ENCODE results near the gene PTPRB. TPM values are rescaled to one million over a fixed set of nuclear protein-coding genes. Genes with fewer than 3 reads are reported as not detected.
A peak's percentile ranks its signal among the peaks of the same experiment; 100 is the strongest.

PTPRB gene
- total and polyA plus RNA-seq, 12 donors: 13.6 to 49.0 (median 36.8) TPM

DNA sequence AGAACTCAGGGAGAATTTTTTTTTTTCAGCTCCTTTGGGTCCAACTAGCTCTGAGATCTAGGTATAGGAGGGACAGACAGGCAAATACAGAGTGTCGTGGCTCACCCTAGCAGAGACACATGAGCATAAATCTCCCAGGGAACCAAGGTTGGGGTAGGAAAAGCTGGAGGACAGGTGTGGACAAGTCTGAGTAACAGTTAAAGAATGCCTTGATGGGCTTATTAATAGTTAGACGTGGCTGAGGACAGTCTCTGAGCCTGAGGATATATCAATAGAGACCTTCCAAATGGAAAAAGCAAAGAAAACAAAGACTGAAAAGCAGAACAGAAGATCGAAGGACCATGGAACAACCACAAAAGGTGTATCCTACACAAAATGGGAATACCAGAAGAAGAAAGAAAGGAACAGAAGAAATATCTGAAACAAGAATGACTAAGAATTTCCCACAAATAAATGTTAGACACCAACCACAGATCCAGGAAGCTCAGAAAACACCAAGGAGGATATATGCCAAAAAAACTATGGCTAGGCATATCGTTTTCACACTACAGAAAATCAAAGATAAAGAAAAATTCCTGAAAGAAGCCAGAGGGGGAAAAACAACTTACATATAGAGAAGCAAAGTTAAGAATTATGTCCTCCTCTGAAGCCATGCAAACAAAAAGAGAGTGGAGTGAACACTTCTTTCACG is 80.9 kb downstream of the PTPRB start:
- H3K9me3 ChIP-seq: no peaks in the 10 kb centered on the region
- ATAC-seq: no peak
- no peak overlapping the region for H3K4me3 ChIP-seq
- H3K36me3 ChIP-seq: peaks cover 0 to 100% (median 5%) of the 10 kb centered on the region in 9 donors
- H3K27me3 ChIP-seq: peaks cover 0 to 4% (median 0%) of the 10 kb centered on the region in 7 donors
- 75 to 76% methylated on average over 5 of the region's 5 CpGs for WGBS, 2 donors
- TF ChIP-seq, protein P1, sequence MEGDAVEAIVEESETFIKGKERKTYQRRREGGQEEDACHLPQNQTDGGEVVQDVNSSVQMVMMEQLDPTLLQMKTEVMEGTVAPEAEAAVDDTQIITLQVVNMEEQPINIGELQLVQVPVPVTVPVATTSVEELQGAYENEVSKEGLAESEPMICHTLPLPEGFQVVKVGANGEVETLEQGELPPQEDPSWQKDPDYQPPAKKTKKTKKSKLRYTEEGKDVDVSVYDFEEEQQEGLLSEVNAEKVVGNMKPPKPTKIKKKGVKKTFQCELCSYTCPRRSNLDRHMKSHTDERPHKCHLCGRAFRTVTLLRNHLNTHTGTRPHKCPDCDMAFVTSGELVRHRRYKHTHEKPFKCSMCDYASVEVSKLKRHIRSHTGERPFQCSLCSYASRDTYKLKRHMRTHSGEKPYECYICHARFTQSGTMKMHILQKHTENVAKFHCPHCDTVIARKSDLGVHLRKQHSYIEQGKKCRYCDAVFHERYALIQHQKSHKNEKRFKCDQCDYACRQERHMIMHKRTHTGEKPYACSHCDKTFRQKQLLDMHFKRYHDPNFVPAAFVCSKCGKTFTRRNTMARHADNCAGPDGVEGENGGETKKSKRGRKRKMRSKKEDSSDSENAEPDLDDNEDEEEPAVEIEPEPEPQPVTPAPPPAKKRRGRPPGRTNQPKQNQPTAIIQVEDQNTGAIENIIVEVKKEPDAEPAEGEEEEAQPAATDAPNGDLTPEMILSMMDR (IDR thresholded peaks at IDR 0.05): no peak
- intact Hi-C loops (cut with DNase I): no loop called here
- peaks cover 0 to 30% (median 13%) of the 10 kb centered on the region in 9 donors for H3K4me1 ChIP-seq
- H3K27ac ChIP-seq: no peak overlapping the region
- no peak for DNase-seq

DNA sequence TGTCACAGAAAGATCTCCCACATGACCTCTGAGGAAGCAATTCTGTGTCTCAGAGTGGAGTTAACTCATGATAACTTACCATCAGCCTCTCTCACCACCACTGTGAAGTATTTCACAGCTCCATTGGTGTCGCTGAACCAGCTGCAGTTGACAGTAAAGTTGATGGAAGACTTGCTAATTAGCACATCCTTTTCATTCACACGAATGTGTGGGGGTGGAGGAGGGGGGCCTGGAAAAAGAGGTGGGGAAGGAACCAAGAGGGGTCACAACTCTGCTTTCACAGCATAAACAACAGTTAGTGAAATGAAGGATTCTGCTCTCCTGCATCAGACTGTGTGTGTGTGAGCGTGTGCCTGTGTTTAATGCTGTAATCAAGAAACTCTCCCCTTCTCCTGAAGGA is 82.1 kb downstream of the PTPRB start:
- H3K36me3 ChIP-seq: peaks cover 0 to 99% (median 5%) of the 10 kb centered on the region in 9 donors
- intact Hi-C loops (cut with DNase I): no loop called here
- no peaks in the 10 kb centered on the region for H3K9me3 ChIP-seq
- ATAC-seq (no peak), DNase-seq (no peak)
- H3K27me3 ChIP-seq: peaks cover 0 to 4% (median 0%) of the 10 kb centered on the region in 7 donors
- TF ChIP-seq, protein P1 (IDR thresholded peaks at IDR 0.05): no peak
- H3K4me3 ChIP-seq: no peak overlapping the region
- H3K4me1 ChIP-seq: peaks cover 0 to 39% (median 19%) of the 10 kb centered on the region in 9 donors
- H3K27ac ChIP-seq: no peak overlapping the region
- 61 to 75% methylated on average over 3 of the region's 3 CpGs for WGBS, 2 donors

DNA sequence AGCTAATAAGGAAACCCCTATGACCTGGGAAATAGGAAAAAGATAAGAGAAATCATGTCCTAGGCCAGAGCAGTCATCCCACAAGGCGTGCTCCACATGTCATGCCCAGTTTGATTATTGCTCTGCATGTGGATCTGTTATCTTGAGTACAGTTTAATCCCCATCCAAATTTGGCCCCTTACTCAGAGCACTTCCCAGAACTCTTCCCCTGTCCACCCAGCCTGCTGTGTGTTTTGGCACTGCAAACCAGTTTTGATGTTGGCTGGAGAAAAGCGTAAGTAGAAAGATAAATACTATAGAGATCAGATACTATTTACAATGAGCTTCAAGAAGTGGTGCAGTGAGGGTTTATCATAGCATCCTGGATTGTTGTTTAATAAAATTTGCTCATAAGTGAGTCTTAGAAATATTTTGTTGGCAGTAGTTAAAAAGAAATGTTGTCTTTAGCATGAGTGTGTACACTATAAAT is 83.8 kb downstream of the PTPRB start:
- TF ChIP-seq, protein P1 (IDR thresholded peaks at IDR 0.05): no peak
- intact Hi-C loops (cut with DNase I): no loop called here
- DNase-seq: peak in 1 of 2 donors; percentile 36
- Histone ChIP-seq H3K36me3 (peaks cover 0 to 97% (median 8%) of the 10 kb centered on the region in 9 donors), H3K9me3 (no peaks in the 10 kb centered on the region), H3K27me3 (peaks cover 0 to 4% (median 0%) of the 10 kb centered on the region in 7 donors), H3K4me1 (peaks cover 0 to 50% (median 22%) of the 10 kb centered on the region in 9 donors), H3K27ac (no peak overlapping the region), H3K4me3 (no peak overlapping the region)
- peak in 7 of 8 donors; percentile 51 to 88 (median 66) for ATAC-seq
- WGBS, 2 donors: 31 to 43% methylated on average over 2 of the region's 2 CpGs

DNA sequence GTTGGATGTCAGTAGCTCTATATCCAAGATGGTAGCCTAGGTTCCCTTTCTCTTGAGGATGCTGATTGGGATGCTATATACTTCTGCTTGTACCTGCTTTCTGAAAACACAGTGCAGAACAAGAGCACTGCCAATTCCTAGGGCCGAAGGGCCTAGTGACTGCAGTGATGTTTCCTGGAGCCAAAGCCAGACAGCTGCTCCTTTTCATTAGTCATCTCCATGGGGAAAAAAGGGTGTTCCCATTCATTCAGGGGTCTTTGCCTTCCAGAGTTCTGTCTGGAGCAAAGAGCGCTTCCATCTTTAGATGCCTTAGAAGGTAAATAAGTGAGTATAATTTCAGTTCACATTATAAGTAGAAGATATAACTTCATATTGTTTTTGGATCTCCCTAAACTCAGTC is 85.5 kb downstream of the PTPRB start:
- H3K36me3 ChIP-seq: peaks cover 0 to 94% (median 8%) of the 10 kb centered on the region in 9 donors
- H3K4me3 ChIP-seq: no peak overlapping the region
- TF ChIP-seq, protein P1 (IDR thresholded peaks at IDR 0.05): no peak
- ATAC-seq: no peak
- H3K9me3 ChIP-seq: no peaks in the 10 kb centered on the region
- intact Hi-C loops (cut with DNase I): no loop called here
- peak overlapping the region in 1 of 10 donors; percentile 7 for H3K27ac ChIP-seq
- H3K27me3 ChIP-seq: no peaks in the 10 kb centered on the region
- 70 to 73% methylated on average over 2 of the region's 2 CpGs for WGBS, 2 donors
- no peak for DNase-seq
- H3K4me1 ChIP-seq: peaks cover 0 to 50% (median 22%) of the 10 kb centered on the region in 9 donors
